Activated CD4-positive, alpha-beta T cell treated with anti-CD3 and anti-CD28 coated beads for 48 hours (primary cell): ENCODE data around the gene SCEL.

Experiments
- DNase-seq: peaks from one replicate; pipeline ENCODE4 v3.0.0-alpha.2; 2020

The SCEL gene

GRCh38 chr13:77521595-77522367 lies 13.7 kb upstream of the SCEL start:
- no peak for DNase-seq

- no peak for DNase-seq
These were observed 13.1 kb upstream of the SCEL start for GRCh38 chr13:77522444-77522843.

GRCh38 chr13:77523386-77523785 lies 12.1 kb upstream of the SCEL start:
- DNase-seq, result no peak

- no peak for DNase-seq
These were observed 11.4 kb upstream of the SCEL start for GRCh38 chr13:77523834-77524728.

- no peak for DNase-seq
These were observed 7.1 kb upstream of the SCEL start for GRCh38 chr13:77528414-77528813.

- no peak for DNase-seq
These were observed 6.5 kb upstream of the SCEL start for GRCh38 chr13:77528834-77529500.

GRCh38 chr13:77529501-77529840 lies 6.0 kb upstream of the SCEL start:
- no peak for DNase-seq

GRCh38 chr13:77530875-77531274 lies 4.6 kb upstream of the SCEL start:
- DNase-seq, result no peak

GRCh38 chr13:77532983-77533382 lies 2.5 kb upstream of the SCEL start:
- DNase-seq, result no peak

GRCh38 chr13:77533875-77534788 lies 1.4 kb upstream of the SCEL start:
- DNase-seq, result no peak

- no peak for DNase-seq
These were observed 852 bp downstream of the SCEL start for GRCh38 chr13:77536358-77536757.

GRCh38 chr13:77537289-77537919 lies 1.9 kb downstream of the SCEL start:
- DNase-seq, result no peak

GRCh38 chr13:77543711-77544110 lies 8.2 kb downstream of the SCEL start:
- DNase-seq, result no peak

GRCh38 chr13:77544355-77544754 lies 8.8 kb downstream of the SCEL start:
- DNase-seq, result no peak

- DNase-seq, result no peak
These were observed 9.3 kb downstream of the SCEL start for GRCh38 chr13:77544758-77545338.

- DNase-seq, result no peak
These were observed 10.3 kb downstream of the SCEL start for GRCh38 chr13:77545626-77546412.

GRCh38 chr13:77548095-77548494 lies 12.6 kb downstream of the SCEL start:
- no peak for DNase-seq

- no peak for DNase-seq
These were observed 13.1 kb downstream of the SCEL start for GRCh38 chr13:77548594-77548993.

GRCh38 chr13:77554069-77554468 lies 18.6 kb downstream of the SCEL start:
- no peak for DNase-seq

- DNase-seq, result no peak
These were observed 19.7 kb downstream of the SCEL start for GRCh38 chr13:77555246-77555645.

- no peak for DNase-seq
These were observed 22.5 kb downstream of the SCEL start for GRCh38 chr13:77558016-77558415.
